H1 (cell line): Measurements from ENCODE around the gene APP. TPM values are rescaled to one million over a fixed set of nuclear protein-coding genes. Genes with fewer than 3 reads are reported as not detected.

Experiments
- CTCF ChIA-PET: fragments of 300-600 bp; sonication (Branson Sonifier 250); formaldehyde crosslinking; loops from one replicate; lab custom pipeline; 2021; ENCODE audit not compliant: partially characterized antibody; lab: Charles Lee
- POLR2A ChIA-PET: fragments of 300-600 bp; sonication (Branson Sonifier 250); formaldehyde crosslinking; loops from one replicate; lab custom pipeline; 2021; ENCODE audit warnings: inconsistent platforms; ENCODE audit not compliant: partially characterized antibody; lab: Charles Lee
- DNase-seq, 2 experiments: peaks; one replicate each; pipeline versions ENCODE4 v3.0.0 to v3.0.0-alpha.2; 2010 to 2022; ENCODE audit warnings: low spot score in 2 of 2, low read depth in 1 of 2, mixed read lengths in 1 of 2
- FAIRE-seq: peaks from 2 replicates; lab custom pipeline; 2011; peaks lifted over from hg19 to GRCh38; lab: Jason Lieb, UNC
- H2AFZ ChIP-seq: 2 replicates; pipeline ENCODE4 v1.8.1; 2012; ENCODE audit warnings: low read length, inconsistent platforms
- H2AK5ac ChIP-seq: 2 replicates; pipeline ENCODE4 v1.6.1; 2013; ENCODE audit warnings: low read depth, low read length
- H2BK120ac ChIP-seq: replicated peaks from 2 replicates; pipeline ENCODE3; 2013; ENCODE audit warnings: low read depth, low read length, inconsistent platforms
- H2BK12ac ChIP-seq: 2 replicates; pipeline ENCODE4 v1.6.1; 2013; ENCODE audit warnings: low read depth, low read length
- H2BK15ac ChIP-seq: 2 replicates; pipeline ENCODE4 v1.6.1; 2013; ENCODE audit warnings: low read length
- H2BK20ac ChIP-seq: 2 replicates; pipeline ENCODE4 v1.6.1; 2013; ENCODE audit warnings: low read length
- H2BK5ac ChIP-seq: 2 replicates; pipeline ENCODE4 v1.6.1; 2013; ENCODE audit warnings: low read depth, low read length
- H3K14ac ChIP-seq: 2 replicates; pipeline ENCODE4 v1.6.1; 2013; ENCODE audit warnings: inconsistent platforms; ENCODE audit not compliant: insufficient read length
- H3K18ac ChIP-seq: 2 replicates; pipeline ENCODE4 v1.6.1; 2013; ENCODE audit warnings: low read length; ENCODE audit errors: extremely low read depth
- H3K23ac ChIP-seq: 2 replicates; pipeline ENCODE4 v1.6.1; 2013; ENCODE audit warnings: inconsistent platforms; ENCODE audit not compliant: insufficient read length
- H3K23me2 ChIP-seq: 2 replicates; pipeline ENCODE4 v1.6.1; 2013; ENCODE audit warnings: low read depth, low read length
- H3K27ac ChIP-seq: 2 replicates; pipeline ENCODE4 v1.6.1; 2011; ENCODE audit warnings: low read depth, low read length, inconsistent platforms
- H3K27me3 ChIP-seq, 4 experiments: replicated peaks in 1 of 4; 1 replicate in 1 of 4; 2 replicates in 3 of 4; pipeline versions ENCODE4 v1.6.1 to v1.8.1; 2011 to 2013; ENCODE audit warnings: low read length in 3 of 4, mild to moderate bottlenecking in 3 of 4, inconsistent platforms in 2 of 4, mixed read lengths in 2 of 4, moderate library complexity in 1 of 4; ENCODE audit not compliant: control insufficient read depth in 3 of 4, insufficient read depth in 3 of 4; ENCODE audit errors: extremely low read depth in 1 of 4
- H3K36me3 ChIP-seq, 4 experiments: 2 replicates each; pipeline versions ENCODE4 v1.6.1 to v1.8.1; 2011 to 2013; ENCODE audit warnings: mild to moderate bottlenecking in 4 of 4, low read length in 3 of 4, moderate library complexity in 2 of 4, control low read depth in 1 of 4, inconsistent platforms in 1 of 4; ENCODE audit not compliant: insufficient read depth in 4 of 4, control insufficient read depth in 2 of 4
- H3K4ac ChIP-seq: replicated peaks from 2 replicates; pipeline ENCODE3; 2013; ENCODE audit warnings: low read length, low read depth, mixed read lengths, inconsistent platforms; ENCODE audit not compliant: insufficient read length
- H3K4me1 ChIP-seq, 4 experiments: replicated peaks in 1 of 4; 1 replicate in 1 of 4; 2 replicates in 3 of 4; pipeline versions ENCODE4 v1.6.1 to v1.8.1; 2011 to 2013; ENCODE audit warnings: low read length in 3 of 4, inconsistent platforms in 2 of 4, mixed read lengths in 1 of 4; ENCODE audit not compliant: insufficient read depth in 4 of 4, control insufficient read depth in 3 of 4
- H3K4me2 ChIP-seq, 2 experiments: 2 replicates each; pipeline versions ENCODE4 v1.6.1 to v1.8.1; 2011 to 2013; ENCODE audit warnings: low read depth in 2 of 2, low read length in 2 of 2, control low read depth in 1 of 2, inconsistent platforms in 1 of 2, mild to moderate bottlenecking in 1 of 2; ENCODE audit not compliant: insufficient read depth in 1 of 2
- H3K4me3 ChIP-seq, 4 experiments: fragments of 200-600, 300-600 bp in 1 of 4; sonication (generic), shearing (Covaris generic), sonication (Bioruptor Twin) in 1 of 4; 2 replicates each; pipeline versions ENCODE4 v1.5.1 to v1.8.1; 2011 to 2016; ENCODE audit warnings: low read length in 4 of 4, low read depth in 3 of 4, control low read depth in 2 of 4, inconsistent platforms in 2 of 4, mild to moderate bottlenecking in 2 of 4, mixed read lengths in 1 of 4, moderate library complexity in 1 of 4; ENCODE audit not compliant: insufficient read depth in 2 of 4; ENCODE audit errors: extremely low read depth in 1 of 4
- H3K56ac ChIP-seq: replicated peaks from 2 replicates; pipeline ENCODE3; 2013; ENCODE audit warnings: low read depth, mild to moderate bottlenecking, mixed read lengths, low read length, inconsistent platforms; ENCODE audit not compliant: insufficient read length
- H3K79me1 ChIP-seq: 2 replicates; pipeline ENCODE4 v1.6.1; 2013; ENCODE audit warnings: low read depth, low read length, control low read depth
- H3K79me2 ChIP-seq, 2 experiments: 2 replicates each; pipeline versions ENCODE4 v1.6.1 to v1.8.1; 2012 to 2013; ENCODE audit warnings: low read length in 2 of 2, mild to moderate bottlenecking in 2 of 2, inconsistent platforms in 1 of 2; ENCODE audit not compliant: insufficient read depth in 2 of 2, control insufficient read depth in 1 of 2
- H3K9ac ChIP-seq, 4 experiments: replicated peaks in 1 of 4; 1 replicate in 1 of 4; 2 replicates in 3 of 4; pipeline versions ENCODE4 v1.6.1 to v1.8.1; 2011 to 2013; ENCODE audit warnings: low read depth in 3 of 4, low read length in 3 of 4, control low read depth in 2 of 4, mild to moderate bottlenecking in 2 of 4, moderate library complexity in 2 of 4, inconsistent platforms in 1 of 4; ENCODE audit errors: extremely low read depth in 1 of 4
- H3K9me3 ChIP-seq, 2 experiments: 2 replicates each; pipeline versions ENCODE4 v1.6.1 to v1.8.1; 2012 to 2013; ENCODE audit warnings: mild to moderate bottlenecking in 2 of 2, moderate library complexity in 2 of 2, control low read depth in 1 of 2, inconsistent platforms in 1 of 2, low read depth in 1 of 2, low read length in 1 of 2, mixed read lengths in 1 of 2; ENCODE audit not compliant: insufficient read depth in 2 of 2
- H4K20me1 ChIP-seq, 2 experiments: replicated peaks in 1 of 2; 2 replicates each; pipeline versions ENCODE3 to v1.8.1; 2011 to 2013; ENCODE audit warnings: inconsistent platforms in 2 of 2, low read length in 2 of 2, mild to moderate bottlenecking in 1 of 2; ENCODE audit not compliant: insufficient read depth in 2 of 2, control insufficient read depth in 1 of 2
- H4K5ac ChIP-seq: 2 replicates; pipeline ENCODE4 v1.6.1; 2013; ENCODE audit warnings: low read length, low read depth, mixed read lengths, inconsistent platforms; ENCODE audit not compliant: insufficient read length
- H4K8ac ChIP-seq: 2 replicates; pipeline ENCODE4 v1.8.0; 2013; ENCODE audit warnings: mild to moderate bottlenecking, moderate library complexity, low read length, inconsistent platforms; ENCODE audit not compliant: insufficient read depth; ENCODE audit errors: extremely low read depth
- H4K91ac ChIP-seq: replicated peaks from 2 replicates; pipeline ENCODE3; 2013; ENCODE audit warnings: low read length, mixed read lengths, inconsistent platforms; ENCODE audit not compliant: insufficient read length
- CHD2 ChIP-seq: IDR thresholded peaks from 2 replicates; pipeline ENCODE4 v1.6.1; 2012; ENCODE audit warnings: low read length, improper control_type of control experiment
- CREB1 ChIP-seq: IDR thresholded peaks from 2 replicates; pipeline ENCODE4 v1.6.1; 2012; ENCODE audit warnings: inconsistent platforms
- EP300 ChIP-seq, 2 experiments: IDR thresholded peaks; 1 replicate in 1 of 2; 2 replicates in 1 of 2; pipeline ENCODE4 v1.6.1; 2011 to 2012; ENCODE audit warnings: low read depth in 2 of 2, low read length in 2 of 2, mild to moderate bottlenecking in 2 of 2, borderline replicate concordance in 1 of 2, inconsistent platforms in 1 of 2, moderate library complexity in 1 of 2
- EZH2 ChIP-seq: fragments of 200-600 bp; sonication (generic); IDR thresholded peaks from 2 replicates; pipeline ENCODE4 v1.7.1; 2012; ENCODE audit warnings: low read depth, mild to moderate bottlenecking, moderate library complexity, low read length, inconsistent platforms; ENCODE audit not compliant: severe bottlenecking
- HDAC2 ChIP-seq, 2 experiments: fragments of 300-600 bp in 1 of 2; sonication (generic) in 1 of 2; IDR thresholded peaks; 2 replicates each; pipeline ENCODE4 v1.6.1; 2011 to 2012; ENCODE audit warnings: low read depth in 2 of 2, low read length in 2 of 2, mild to moderate bottlenecking in 2 of 2, moderate library complexity in 2 of 2, borderline replicate concordance in 1 of 2, inconsistent platforms in 1 of 2
- MAFK ChIP-seq: IDR thresholded peaks from 2 replicates; pipeline ENCODE4 v1.6.1; 2012; ENCODE audit warnings: low read depth, mild to moderate bottlenecking, improper control_type of control experiment, low read length
- NRF1 ChIP-seq: IDR thresholded peaks from 2 replicates; pipeline ENCODE4 v1.6.1; 2011; ENCODE audit warnings: mild to moderate bottlenecking, low read depth, low read length, improper control_type of control experiment
- PHF8 ChIP-seq: fragments of 200-600 bp; sonication (generic); conservative IDR thresholded peaks from 2 replicates; pipeline ENCODE4 v1.7.1; 2012; ENCODE audit warnings: low read depth, mild to moderate bottlenecking, inconsistent platforms, low read length, moderate library complexity
- RXRA ChIP-seq: IDR thresholded peaks from 2 replicates; pipeline ENCODE4 v1.6.1; 2011; ENCODE audit warnings: low read depth, mild to moderate bottlenecking, low read length, moderate library complexity; ENCODE audit not compliant: insufficient read depth
- SAP30 ChIP-seq: fragments of 300-600 bp; sonication (generic); IDR thresholded peaks from 2 replicates; pipeline ENCODE4 v1.7.1; 2012; ENCODE audit warnings: low read length, moderate library complexity, mild to moderate bottlenecking, inconsistent platforms; ENCODE audit not compliant: insufficient read depth, insufficient replicate concordance
- SP1 ChIP-seq: IDR thresholded peaks from 2 replicates; pipeline ENCODE4 v1.6.1; 2011; ENCODE audit warnings: low read depth, low read length
- SP2 ChIP-seq: IDR thresholded peaks from 2 replicates; pipeline ENCODE4 v1.6.1; 2012; ENCODE audit warnings: mild to moderate bottlenecking, low read length, inconsistent platforms
- TBP ChIP-seq: IDR thresholded peaks from 2 replicates; pipeline ENCODE4 v1.6.1; 2011; ENCODE audit warnings: low read depth, low read length, improper control_type of control experiment
- ZNF274 ChIP-seq: IDR thresholded peaks from 2 replicates; pipeline ENCODE4 v1.7.0; 2012; ENCODE audit warnings: low read length, borderline replicate concordance; ENCODE audit errors: extremely low read depth
- WGBS, 2 experiments: shearing (Covaris generic) in 1 of 2; methylation state at CpG; one replicate each; pipeline versions ENCODE4 v1.1.6 to v1.1.7; 2013 to 2015; ENCODE audit warnings: low lambda C conversion rate in 2 of 2, mixed read lengths in 2 of 2, inconsistent platforms in 1 of 2, low coverage in 1 of 2, missing lambda C conversion rate in 1 of 2; ENCODE audit not compliant: insufficient replicate concordance in 2 of 2, insufficient coverage in 1 of 2, insufficient read length in 1 of 2; ENCODE audit errors: extremely low coverage in 1 of 2, missing lambda C conversion rate in 1 of 2; 5-methylcytosine and 5-hydroxymethylcytosine counted together
- polyA plus RNA-seq, 7 experiments: library from polyadenylated mRNA; depleted of rRNA in 3 of 7; stranded (reverse) in 5 of 7; unstranded in 2 of 7; fragments of >200 nt in 5 of 7; fragments of 200-250 nt in 2 of 7; gene quantifications; 1 replicate in 5 of 7; 2 replicates in 1 of 7; 4 replicates in 1 of 7; pipeline versions ENCODE4 v1.2.1 to v1.2.3, GENCODE V29; 2011 to 2013; ENCODE audit warnings: missing spikeins in 2 of 7, mixed read lengths in 2 of 7
- total RNA-seq: library from RNA; stranded (reverse); fragmentation: NEBNext Ultra II Directional; extraction: Animal tissue kit (Norgen Biotek cat#: 25700); gene quantifications from 2 replicates; pipeline ENCODE4 v1.2.1, GENCODE V29; 2021

The APP gene
- total and polyA plus RNA-seq, 2 of the 8 experiments (the other 6 are each of a cell fraction or from before 2014, with no cell fraction given) = 375 to 551 TPM

GRCh38 chr21:26165331-26165730 lies 5.2 kb downstream of the APP start:
- peaks cover 3% of the 10 kb centered on the region; the same call in 1 of the 2 replicates for H3K79me1 ChIP-seq
- no peak overlapping the region for H3K4ac ChIP-seq
- H3K36me3 ChIP-seq = no peaks in the 10 kb centered on the region; a peak in 1 of 8 replicates
- no peak overlapping the region for H2BK12ac ChIP-seq
- H3K4me1 ChIP-seq = peaks cover 5 to 17% (median 10%) of the 10 kb centered on the region in 4 experiments
- DNase-seq (no peak), FAIRE-seq (no peak)
- H3K9ac ChIP-seq = no peak overlapping the region
- H3K56ac ChIP-seq = no peak overlapping the region
- no peak overlapping the region for H4K5ac ChIP-seq
- no peak overlapping the region for H3K18ac ChIP-seq
- peaks cover 42 to 99% of the 10 kb centered on the region in 2 experiments for H3K79me2 ChIP-seq
- no peak overlapping the region for H2AK5ac ChIP-seq
- peaks cover 5% of the 10 kb centered on the region for H3K23me2 ChIP-seq
- no peak overlapping the region for H2AFZ ChIP-seq
- no peak overlapping the region for H2BK120ac ChIP-seq
- POLR2A ChIA-PET = interaction anchor here (1.1 to 6.4 kb wide), 2 partner anchors 11 to 166 kb away, joined by 4 to 115 read pairs; no protein-coding TSS in a partner anchor
- no peaks in the 10 kb centered on the region for H3K27me3 ChIP-seq
- no peak overlapping the region for H4K91ac ChIP-seq
- no peak overlapping the region for H2BK20ac ChIP-seq
- H3K4me2 ChIP-seq = no peak overlapping the region; a peak in 1 of 4 replicates
- H3K23ac ChIP-seq = no peak overlapping the region
- H2BK15ac ChIP-seq = no peak overlapping the region
- H4K20me1 ChIP-seq = peaks cover 13 to 24% of the 10 kb centered on the region in 2 experiments
- no peak overlapping the region for H3K4me3 ChIP-seq
- CTCF ChIA-PET = interaction anchor here (0.6 to 1.6 kb wide), 2 partner anchors 11 to 82 kb away, joined by 3 to 5 read pairs; no protein-coding TSS in a partner anchor
- H3K9me3 ChIP-seq = no peaks in the 10 kb centered on the region
- 95% methylated on average over 5 of the region's 5 CpGs; no CpG with 5 or more reads in 1 of the 2 experiments for WGBS, 2 experiments
- H2BK5ac ChIP-seq = no peak overlapping the region
- no peak overlapping the region for H3K14ac ChIP-seq
- no peak overlapping the region for H4K8ac ChIP-seq
- no peak overlapping the region for H3K27ac ChIP-seq
- TF ChIP-seq PHF8 (no peak), SAP30 (no peak), TBP (no peak), EP300 (IDR thresholded peaks at IDR 0.05; ENCODE audit: borderline replicate concordance in 1 of 2, low read depth in 2 of 2, low read length in 2 of 2) (no peak), CREB1 (no peak), CHD2 (no peak), EZH2 (no peak), SP1 (no peak), MAFK (no peak), HDAC2 (IDR thresholded peaks at IDR 0.05; ENCODE audit: borderline replicate concordance in 1 of 2, low read depth in 2 of 2, low read length in 2 of 2) (no peak), SP2 (no peak), NRF1 (no peak), RXRA (no peak), ZNF274 (no peak)
